Neuronal stem cell (in vitro differentiated cells): ENCODE results near the gene CDA.

Source experiments
- DNase-seq: peaks from one replicate; pipeline ENCODE4 v3.0.0-alpha.2; 2013; ENCODE audit warnings: low spot score
- H2AFZ ChIP-seq: one replicate; pipeline ENCODE4 v1.6.1; 2013; ENCODE audit warnings: mild to moderate bottlenecking, low read length, inconsistent platforms
- H2AK5ac ChIP-seq: 2 replicates; pipeline ENCODE4 v1.6.1; 2013; ENCODE audit warnings: low read depth, mild to moderate bottlenecking, inconsistent platforms, low read length, moderate library complexity, mixed read lengths
- H2BK120ac ChIP-seq: 2 replicates; pipeline ENCODE4 v1.6.1; 2013; ENCODE audit warnings: low read depth, mild to moderate bottlenecking, inconsistent platforms, low read length, moderate library complexity, mixed read lengths
- H2BK12ac ChIP-seq: one replicate; pipeline ENCODE4 v1.6.1; 2013; ENCODE audit warnings: low read length, inconsistent platforms
- H2BK15ac ChIP-seq: 2 replicates; pipeline ENCODE4 v1.6.1; 2013; ENCODE audit warnings: mild to moderate bottlenecking, low read length, inconsistent platforms, mixed read lengths
- H2BK5ac ChIP-seq: one replicate; pipeline ENCODE4 v1.6.1; 2013; ENCODE audit warnings: inconsistent platforms, mild to moderate bottlenecking, low read length, moderate library complexity
- H3K14ac ChIP-seq: one replicate; pipeline ENCODE4 v1.6.1; 2013; ENCODE audit warnings: low read length, inconsistent platforms
- H3K18ac ChIP-seq: 2 replicates; pipeline ENCODE4 v1.6.1; 2013; ENCODE audit warnings: low read length, inconsistent platforms
- H3K23ac ChIP-seq: 2 replicates; pipeline ENCODE4 v1.6.1; 2013; ENCODE audit warnings: low read depth, mild to moderate bottlenecking, mixed read lengths, low read length, inconsistent platforms; ENCODE audit not compliant: poor library complexity
- H3K27ac ChIP-seq: replicated peaks from 3 replicates; pipeline ENCODE4 v1.5.1; 2013; ENCODE audit warnings: low read length, inconsistent platforms
- H3K27me3 ChIP-seq, 3 experiments: 2 replicates each; pipeline ENCODE4 v1.6.1; 2013; ENCODE audit warnings: low read length in 3 of 3, mild to moderate bottlenecking in 2 of 3, inconsistent platforms in 1 of 3, low read depth in 1 of 3, mixed read lengths in 1 of 3, moderate library complexity in 1 of 3; ENCODE audit not compliant: control insufficient read depth in 3 of 3, insufficient read depth in 3 of 3
- H3K36me3 ChIP-seq, 2 donors: replicated peaks in 1 of 2; 2 replicates each; pipeline ENCODE4 v1.6.1; 2013; ENCODE audit warnings: low read length in 2 of 2; ENCODE audit not compliant: control insufficient read depth in 2 of 2, insufficient read depth in 2 of 2
- H3K4ac ChIP-seq: 2 replicates; pipeline ENCODE4 v1.6.1; 2013; ENCODE audit warnings: inconsistent platforms, mild to moderate bottlenecking, low read length, moderate library complexity
- H3K4me1 ChIP-seq, 2 donors: 1 replicate in 1 of 2; 2 replicates in 1 of 2; pipeline ENCODE4 v1.6.1; 2013; ENCODE audit warnings: low read length in 2 of 2, low read depth in 1 of 2; ENCODE audit not compliant: control insufficient read depth in 2 of 2, insufficient read depth in 1 of 2
- H3K4me2 ChIP-seq: one replicate; pipeline ENCODE4 v1.6.1; 2013; ENCODE audit warnings: mild to moderate bottlenecking, low read length, inconsistent platforms; ENCODE audit not compliant: insufficient read depth, poor library complexity, severe bottlenecking
- H3K4me3 ChIP-seq, 2 donors: 2 replicates each; pipeline ENCODE4 v1.5.1; 2013; ENCODE audit warnings: low read length in 2 of 2, mild to moderate bottlenecking in 2 of 2, inconsistent platforms in 1 of 2, moderate library complexity in 1 of 2
- H3K79me1 ChIP-seq: one replicate; pipeline ENCODE4 v1.6.1; 2013; ENCODE audit warnings: low read depth, mild to moderate bottlenecking, inconsistent platforms, low read length, moderate library complexity
- H3K9ac ChIP-seq: one replicate; pipeline ENCODE4 v1.6.1; 2013; ENCODE audit warnings: mild to moderate bottlenecking, low read depth, low read length, inconsistent platforms; ENCODE audit not compliant: poor library complexity
- H3K9me3 ChIP-seq, 2 donors: replicated peaks in 1 of 2; 2 replicates each; pipeline versions ENCODE3 to v1.6.1; 2013; ENCODE audit warnings: low read length in 2 of 2, mild to moderate bottlenecking in 2 of 2, inconsistent platforms in 1 of 2, low read depth in 1 of 2, mixed read lengths in 1 of 2, moderate library complexity in 1 of 2; ENCODE audit not compliant: control insufficient read depth in 2 of 2, insufficient read depth in 1 of 2
- H4K8ac ChIP-seq: one replicate; pipeline ENCODE4 v1.6.1; 2013; ENCODE audit warnings: low read depth, mild to moderate bottlenecking, inconsistent platforms, low read length, moderate library complexity
- H4K91ac ChIP-seq: one replicate; pipeline ENCODE4 v1.6.1; 2013; ENCODE audit warnings: low read length, low read depth, mild to moderate bottlenecking, inconsistent platforms; ENCODE audit not compliant: poor library complexity
- WGBS, 2 donors: extraction: QIAGEN DNeasy Blood & Tissue Kit; methylation state at CpG; one replicate each; pipeline ENCODE4 v1.1.7; 2013; ENCODE audit warnings: missing lambda C conversion rate in 2 of 2, mixed read lengths in 1 of 2; ENCODE audit not compliant: insufficient read length in 2 of 2, insufficient replicate concordance in 1 of 2; ENCODE audit errors: extremely low coverage in 2 of 2; 5-methylcytosine and 5-hydroxymethylcytosine counted together

Gene CDA

DNA sequence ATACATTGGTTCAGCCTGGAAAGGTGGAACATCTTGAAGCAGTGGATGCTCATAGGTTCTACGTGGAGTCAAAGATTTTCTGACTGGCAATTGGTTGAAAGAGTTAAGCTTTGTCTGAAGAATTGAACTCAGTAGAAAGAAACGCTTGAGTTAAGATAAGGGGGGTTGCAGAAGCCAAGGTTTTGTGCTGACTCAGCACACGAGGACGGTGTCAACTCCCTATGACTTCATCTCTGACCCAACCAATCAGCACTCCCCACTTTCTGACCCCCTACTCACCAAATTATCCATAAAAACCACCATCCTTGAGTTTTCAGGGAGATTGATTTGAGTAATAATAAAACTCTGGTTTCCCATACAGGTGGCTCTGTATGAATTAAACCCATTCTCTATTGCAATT, 41.8 kb downstream of the CDA start:
- no CpG with 5 or more reads among the region's 4 CpGs for WGBS, 2 donors
- no peak overlapping the region for H2BK120ac ChIP-seq
- H3K14ac ChIP-seq: no peak overlapping the region
- no peaks in the 10 kb centered on the region for H3K36me3 ChIP-seq
- no peak overlapping the region for H4K8ac ChIP-seq
- no peak overlapping the region for H2AK5ac ChIP-seq
- no peak for DNase-seq
- no peaks in the 10 kb centered on the region for H3K27me3 ChIP-seq
- H2AFZ ChIP-seq: no peak overlapping the region
- H3K27ac ChIP-seq: no peak overlapping the region
- no peak overlapping the region for H3K9ac ChIP-seq
- H3K79me1 ChIP-seq: peaks cover 1% of the 10 kb centered on the region
- no peak overlapping the region for H2BK5ac ChIP-seq
- H2BK12ac ChIP-seq: no peak overlapping the region
- H3K9me3 ChIP-seq: no peaks in the 10 kb centered on the region
- no peak overlapping the region for H3K4me2 ChIP-seq
- no peak overlapping the region for H3K18ac ChIP-seq
- H3K4ac ChIP-seq: no peak overlapping the region
- no peak overlapping the region for H4K91ac ChIP-seq
- no peak overlapping the region for H3K4me3 ChIP-seq
- no peak overlapping the region for H3K23ac ChIP-seq
- no peak overlapping the region for H2BK15ac ChIP-seq
- peaks cover 6% of the 10 kb centered on the region in 2 donors for H3K4me1 ChIP-seq

GRCh38 chr1:20632386-20632785, 43.5 kb downstream of the CDA start:
- Histone ChIP-seq H2BK15ac (no peak overlapping the region), H2BK120ac (no peak overlapping the region), H3K14ac (no peak overlapping the region), H3K9ac (no peak overlapping the region), H2AFZ (peak overlapping the region; percentile 98), H3K4ac (no peak overlapping the region), H2BK12ac (no peak overlapping the region), H2BK5ac (no peak overlapping the region), H3K4me1 (peaks cover 2 to 4% of the 10 kb centered on the region in 2 donors), H3K4me3 (no peak overlapping the region), H3K9me3 (no peaks in the 10 kb centered on the region), H2AK5ac (no peak overlapping the region), H3K27ac (no peak overlapping the region), H3K4me2 (no peak overlapping the region), H3K79me1 (peaks cover 1% of the 10 kb centered on the region), H3K23ac (no peak overlapping the region), H3K18ac (no peak overlapping the region), H3K27me3 (no peaks in the 10 kb centered on the region), H3K36me3 (no peaks in the 10 kb centered on the region), H4K8ac (no peak overlapping the region), H4K91ac (no peak overlapping the region)
- no peak for DNase-seq
- no CpG with 5 or more reads among the region's 3 CpGs for WGBS, 2 donors

GRCh38 chr1:20633190-20634064, 44.5 kb downstream of the CDA start, which contains the start of gene PINK1:
TSS of gene PINK1 (plus strand) at chr1:20633458. CDS start at chr1:20633549, 91 bp downstream.
- Histone ChIP-seq H2AK5ac (no peak within 1 kb of the TSS), H3K18ac (peak within 1 kb of the TSS; percentile 90), H2BK12ac (no peak within 1 kb of the TSS), H3K4me3 (peak within 1 kb of the TSS; percentile 66 to 98), H3K9ac (peak within 1 kb of the TSS; percentile 87), H2BK5ac (peak within 1 kb of the TSS; percentile 58), H4K8ac (no peak within 1 kb of the TSS), H2BK15ac (no peak within 1 kb of the TSS), H4K91ac (no peak within 1 kb of the TSS), H3K14ac (no peak within 1 kb of the TSS), H2BK120ac (no peak within 1 kb of the TSS), H3K36me3 (peaks cover 2 to 7% of the 10 kb centered on the region in 2 donors), H3K23ac (no peak within 1 kb of the TSS), H3K27me3 (no peaks in the 10 kb centered on the region), H2AFZ (peak within 1 kb of the TSS; percentile 98), H3K27ac (peak within 1 kb of the TSS; percentile 67), H3K79me1 (peaks cover 1% of the 10 kb centered on the region), H3K4me1 (peaks cover 0 to 4% of the 10 kb centered on the region in 2 donors), H3K4me2 (peak within 1 kb of the TSS; percentile 76), H3K9me3 (no peaks in the 10 kb centered on the region), H3K4ac (no peak within 1 kb of the TSS)
- no CpG with 5 or more reads among the region's 93 CpGs for WGBS, 2 donors
- DNase-seq: peak; percentile 85

- Histone ChIP-seq H2BK15ac (no peak overlapping the region), H3K4me2 (peak overlapping the region; percentile 76), H3K18ac (no peak overlapping the region), H2BK5ac (no peak overlapping the region), H3K4me3 (peak overlapping the region; percentile 66 to 81), H3K27ac (no peak overlapping the region), H3K9me3 (no peaks in the 10 kb centered on the region), H4K91ac (no peak overlapping the region), H2AK5ac (no peak overlapping the region), H3K14ac (no peak overlapping the region), H3K4me1 (peaks cover 0 to 4% of the 10 kb centered on the region in 2 donors), H3K4ac (no peak overlapping the region), H3K27me3 (no peaks in the 10 kb centered on the region), H2BK12ac (no peak overlapping the region), H4K8ac (no peak overlapping the region), H3K23ac (no peak overlapping the region), H3K79me1 (peaks cover 1% of the 10 kb centered on the region), H2AFZ (peak overlapping the region; percentile 98), H3K9ac (peak overlapping the region; percentile 31), H2BK120ac (no peak overlapping the region), H3K36me3 (peaks cover 4 to 9% of the 10 kb centered on the region in 2 donors)
- no CpG with 5 or more reads among the region's 11 CpGs for WGBS, 2 donors
- no peak for DNase-seq
Measured at GRCh38 chr1:20634065-20634593, 45.2 kb downstream of the CDA start.
